Liver (tissue), 9 donors: Measurements from ENCODE around the gene RELN. TPM values are rescaled to one million over a fixed set of nuclear protein-coding genes. Genes with fewer than 3 reads are reported as not detected.

ENCODE experiments used
- DNase-seq: peaks from one replicate; pipeline ENCODE4 v3.0.0-alpha.2; 2017; ENCODE audit warnings: low spot score
- H3K27ac ChIP-seq, 2 donors: one replicate each; pipeline ENCODE4 v1.7.0; 2013; ENCODE audit warnings: inconsistent platforms in 2 of 2, low read length in 2 of 2, control low read depth in 1 of 2, low read depth in 1 of 2, mild to moderate bottlenecking in 1 of 2
- H3K27me3 ChIP-seq, 4 donors: one replicate each; pipeline versions ENCODE4 v1.6.1 to v1.7.0; 2013; ENCODE audit warnings: low read length in 3 of 4, inconsistent platforms in 1 of 4, mild to moderate bottlenecking in 1 of 4, moderate library complexity in 1 of 4; ENCODE audit not compliant: control insufficient read depth in 4 of 4, insufficient read depth in 4 of 4
- H3K36me3 ChIP-seq, 4 donors: one replicate each; pipeline versions ENCODE4 v1.6.1 to v1.7.0; 2013; ENCODE audit warnings: low read length in 3 of 4, mild to moderate bottlenecking in 3 of 4, low read depth in 1 of 4, moderate library complexity in 1 of 4; ENCODE audit not compliant: control insufficient read depth in 4 of 4, insufficient read depth in 3 of 4
- H3K4me1 ChIP-seq, 4 donors: one replicate each; pipeline versions ENCODE4 v1.6.1 to v1.7.0; 2013; ENCODE audit warnings: low read length in 3 of 4, mild to moderate bottlenecking in 3 of 4, moderate library complexity in 1 of 4; ENCODE audit not compliant: control insufficient read depth in 4 of 4, insufficient read depth in 4 of 4
- H3K4me3 ChIP-seq, 3 donors: one replicate each; pipeline versions ENCODE4 v1.6.1 to v1.7.0; 2013; ENCODE audit warnings: low read length in 3 of 3, control low read depth in 1 of 3, low read depth in 1 of 3, mild to moderate bottlenecking in 1 of 3
- H3K9ac ChIP-seq, 2 donors: one replicate each; pipeline ENCODE4 v1.7.0; 2013; ENCODE audit warnings: low read length in 2 of 2, mild to moderate bottlenecking in 2 of 2, moderate library complexity in 2 of 2, control low read depth in 1 of 2, low read depth in 1 of 2
- H3K9me3 ChIP-seq, 4 donors: one replicate each; pipeline versions ENCODE4 v1.6.1 to v1.7.0; 2013; ENCODE audit warnings: low read length in 3 of 4; ENCODE audit not compliant: control insufficient read depth in 4 of 4
- EGR1 ChIP-seq, 2 donors: IDR thresholded peaks; 2 replicates each; pipeline ENCODE4 v1.6.1; 2016 to 2018; ENCODE audit warnings: antibody characterized with exemption in 2 of 2, low read depth in 2 of 2
- FOXA1 ChIP-seq: IDR thresholded peaks from 2 replicates; pipeline ENCODE4 v1.6.1; 2016; ENCODE audit warnings: antibody characterized with exemption
- HNF4G ChIP-seq: IDR thresholded peaks from 2 replicates; pipeline ENCODE4 v1.6.1; 2016; ENCODE audit warnings: antibody characterized with exemption
- JUND ChIP-seq, 2 donors: IDR thresholded peaks; 2 replicates each; pipeline ENCODE4 v1.6.1; 2016; ENCODE audit warnings: antibody characterized with exemption in 2 of 2
- NR2F2 ChIP-seq: IDR thresholded peaks from 2 replicates; pipeline ENCODE4 v1.6.1; 2016; ENCODE audit warnings: antibody characterized with exemption
- RAD21 ChIP-seq, 2 donors: IDR thresholded peaks; 2 replicates each; pipeline ENCODE4 v1.6.1; 2016; ENCODE audit warnings: antibody characterized with exemption in 2 of 2, mild to moderate bottlenecking in 2 of 2
- RXRA ChIP-seq, 2 donors: IDR thresholded peaks; 2 replicates each; pipeline ENCODE4 v1.6.1; 2017 to 2018; ENCODE audit warnings: antibody characterized with exemption in 2 of 2, mild to moderate bottlenecking in 1 of 2
- SP1 ChIP-seq: IDR thresholded peaks from 2 replicates; pipeline ENCODE4 v1.6.1; 2018; ENCODE audit warnings: antibody characterized with exemption, mild to moderate bottlenecking
- YY1 ChIP-seq: IDR thresholded peaks from 2 replicates; pipeline ENCODE4 v1.6.1; 2016; ENCODE audit warnings: antibody characterized with exemption, mild to moderate bottlenecking
- WGBS: extraction: QIAGEN DNeasy Blood & Tissue Kit; methylation state at CpG from one replicate; pipeline ENCODE4 v1.1.7; 2013; 5-methylcytosine and 5-hydroxymethylcytosine counted together
- polyA plus RNA-seq, 2 donors: library from polyadenylated mRNA; stranded (reverse) in 1 of 2; unstranded in 1 of 2; fragments of 200-250 nt in 1 of 2; fragments of >200 nt in 1 of 2; fragmentation: Nextera tagmentation in 1 of 2; extraction: Ambion mirVana in 1 of 2; gene quantifications; one replicate each; pipeline versions ENCODE4 v1.2.1 to v1.2.3, GENCODE V29; 2013 to 2015
- total RNA-seq, 2 donors: library from RNA; depleted of rRNA; stranded (reverse); fragments of >200 nt; gene quantifications; one replicate each; pipeline ENCODE4 v1.2.3, GENCODE V29; 2014
- TF ChIP-seq, protein P1 (sequence below): IDR thresholded peaks from 2 replicates; pipeline ENCODE4 v1.6.1; 2016; ENCODE audit warnings: antibody characterized with exemption
- TF ChIP-seq, protein P2 (sequence below): IDR thresholded peaks from 2 replicates; pipeline ENCODE4 v1.6.1; 2016; ENCODE audit warnings: antibody characterized with exemption
- TF ChIP-seq, protein P3 (sequence below): fragments of 150-350 bp; IDR thresholded peaks from 2 replicates; pipeline ENCODE4 v1.5.1; 2017; ENCODE audit warnings: improper control_type of control experiment, low read depth, low read length; ENCODE audit not compliant: missing input control
- donor health status: healthy.
- donor health status: healthy.
- donor health status: healthy.
- donor health status: healthy.
- donor health status: healthy.

The RELN gene
- total and polyA plus RNA-seq, 4 donors, result 10.0 to 69.8 (median 28.4) TPM

DNA sequence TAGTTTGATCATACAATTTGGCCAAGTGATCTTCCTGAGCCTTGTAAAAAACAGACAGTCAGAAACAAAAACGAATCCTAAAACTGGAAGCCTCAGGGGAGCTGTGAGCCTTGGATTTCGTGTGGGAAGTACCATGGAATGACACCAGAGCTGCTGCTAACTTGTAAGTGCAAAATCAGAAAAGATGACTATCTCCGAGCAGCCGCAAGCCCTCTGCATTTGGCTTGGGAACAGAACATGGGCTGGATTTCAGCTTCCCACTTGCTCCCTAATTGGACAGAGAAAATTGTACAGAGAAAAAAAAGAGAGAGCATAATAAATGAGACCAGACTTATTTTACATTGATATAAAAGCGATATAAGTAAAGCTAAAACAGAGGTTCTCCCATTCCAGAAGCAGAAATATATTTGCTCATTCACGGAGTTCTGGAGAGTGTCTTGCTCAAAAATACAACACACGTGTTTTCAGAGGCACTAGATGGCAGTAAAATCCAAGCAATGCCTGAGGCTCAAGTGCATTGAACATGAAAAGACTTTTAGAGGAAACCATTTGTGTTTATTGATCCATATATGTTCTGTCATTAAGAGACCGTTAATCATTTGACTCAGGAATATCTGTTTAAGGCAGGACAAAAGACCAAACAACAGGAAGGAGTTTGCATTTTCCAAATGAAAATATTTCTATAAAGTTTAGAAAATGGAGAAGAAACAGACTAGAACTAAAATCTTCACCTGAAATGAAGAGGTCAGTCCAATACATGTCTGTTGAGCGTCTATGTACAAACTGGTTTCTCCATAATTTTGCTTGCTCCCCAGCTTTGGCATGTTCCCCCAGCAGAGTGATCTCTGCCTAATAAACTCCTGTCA lies 465.2 kb downstream of the RELN start:
- 41% methylated on average over 9 of the region's 9 CpGs for WGBS
- H3K9me3 ChIP-seq, result no peaks in the 10 kb centered on the region
- no peaks in the 10 kb centered on the region for H3K4me1 ChIP-seq
- no peaks in the 10 kb centered on the region for H3K27me3 ChIP-seq
- H3K36me3 ChIP-seq, result no peaks in the 10 kb centered on the region
- H3K27ac ChIP-seq, result no peak overlapping the region
- no peak for TF ChIP-seq FOXA1
- no peak for TF ChIP-seq JUND (IDR thresholded peaks at IDR 0.05)
- no peak for TF ChIP-seq RXRA (IDR thresholded peaks at IDR 0.05)
- TF ChIP-seq YY1, result no peak
- TF ChIP-seq, protein P1, sequence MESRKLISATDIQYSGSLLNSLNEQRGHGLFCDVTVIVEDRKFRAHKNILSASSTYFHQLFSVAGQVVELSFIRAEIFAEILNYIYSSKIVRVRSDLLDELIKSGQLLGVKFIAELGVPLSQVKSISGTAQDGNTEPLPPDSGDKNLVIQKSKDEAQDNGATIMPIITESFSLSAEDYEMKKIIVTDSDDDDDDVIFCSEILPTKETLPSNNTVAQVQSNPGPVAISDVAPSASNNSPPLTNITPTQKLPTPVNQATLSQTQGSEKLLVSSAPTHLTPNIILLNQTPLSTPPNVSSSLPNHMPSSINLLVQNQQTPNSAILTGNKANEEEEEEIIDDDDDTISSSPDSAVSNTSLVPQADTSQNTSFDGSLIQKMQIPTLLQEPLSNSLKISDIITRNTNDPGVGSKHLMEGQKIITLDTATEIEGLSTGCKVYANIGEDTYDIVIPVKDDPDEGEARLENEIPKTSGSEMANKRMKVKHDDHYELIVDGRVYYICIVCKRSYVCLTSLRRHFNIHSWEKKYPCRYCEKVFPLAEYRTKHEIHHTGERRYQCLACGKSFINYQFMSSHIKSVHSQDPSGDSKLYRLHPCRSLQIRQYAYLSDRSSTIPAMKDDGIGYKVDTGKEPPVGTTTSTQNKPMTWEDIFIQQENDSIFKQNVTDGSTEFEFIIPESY, result no peak
- TF ChIP-seq SP1, result no peak
- peak; percentile 78 to 81 for TF ChIP-seq RAD21 (IDR thresholded peaks at IDR 0.05)
- no peak for TF ChIP-seq NR2F2
- TF ChIP-seq, protein P2, sequence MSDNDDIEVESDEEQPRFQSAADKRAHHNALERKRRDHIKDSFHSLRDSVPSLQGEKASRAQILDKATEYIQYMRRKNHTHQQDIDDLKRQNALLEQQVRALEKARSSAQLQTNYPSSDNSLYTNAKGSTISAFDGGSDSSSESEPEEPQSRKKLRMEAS, result no peak
- TF ChIP-seq, protein P3, sequence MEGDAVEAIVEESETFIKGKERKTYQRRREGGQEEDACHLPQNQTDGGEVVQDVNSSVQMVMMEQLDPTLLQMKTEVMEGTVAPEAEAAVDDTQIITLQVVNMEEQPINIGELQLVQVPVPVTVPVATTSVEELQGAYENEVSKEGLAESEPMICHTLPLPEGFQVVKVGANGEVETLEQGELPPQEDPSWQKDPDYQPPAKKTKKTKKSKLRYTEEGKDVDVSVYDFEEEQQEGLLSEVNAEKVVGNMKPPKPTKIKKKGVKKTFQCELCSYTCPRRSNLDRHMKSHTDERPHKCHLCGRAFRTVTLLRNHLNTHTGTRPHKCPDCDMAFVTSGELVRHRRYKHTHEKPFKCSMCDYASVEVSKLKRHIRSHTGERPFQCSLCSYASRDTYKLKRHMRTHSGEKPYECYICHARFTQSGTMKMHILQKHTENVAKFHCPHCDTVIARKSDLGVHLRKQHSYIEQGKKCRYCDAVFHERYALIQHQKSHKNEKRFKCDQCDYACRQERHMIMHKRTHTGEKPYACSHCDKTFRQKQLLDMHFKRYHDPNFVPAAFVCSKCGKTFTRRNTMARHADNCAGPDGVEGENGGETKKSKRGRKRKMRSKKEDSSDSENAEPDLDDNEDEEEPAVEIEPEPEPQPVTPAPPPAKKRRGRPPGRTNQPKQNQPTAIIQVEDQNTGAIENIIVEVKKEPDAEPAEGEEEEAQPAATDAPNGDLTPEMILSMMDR, result peak; percentile 34
- no peak for TF ChIP-seq EGR1 (IDR thresholded peaks at IDR 0.05; ENCODE audit: low read depth in 2 of 2)
- no peak for DNase-seq
- H3K9ac ChIP-seq, result no peak overlapping the region
- H3K4me3 ChIP-seq, result no peak overlapping the region

DNA sequence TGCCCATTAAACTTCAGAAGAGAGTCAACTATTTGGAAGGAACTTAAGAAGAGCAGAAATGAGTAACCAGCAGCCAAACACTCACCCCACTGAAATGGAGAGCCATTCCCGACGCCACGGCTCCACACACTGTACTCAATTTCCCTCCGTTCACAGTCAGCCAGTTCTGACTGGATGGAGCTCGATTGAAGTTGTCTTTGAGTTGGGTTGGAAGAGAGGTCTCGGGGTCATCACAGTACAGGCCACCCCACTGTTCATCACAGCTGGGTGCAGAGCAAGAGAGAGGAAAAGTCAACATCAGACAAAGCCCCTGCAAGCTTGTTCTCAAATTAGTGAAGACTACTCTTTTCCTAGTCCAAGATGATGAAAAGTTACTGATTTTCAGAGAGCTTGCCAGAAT lies 467.5 kb downstream of the RELN start:
- DNase-seq, result no peak
- TF ChIP-seq EGR1 (IDR thresholded peaks at IDR 0.05; ENCODE audit: low read depth in 2 of 2) (no peak), RAD21 (IDR thresholded peaks at IDR 0.05) (no peak), HNF4G (no peak), YY1 (no peak), RXRA (IDR thresholded peaks at IDR 0.05) (no peak)
- TF ChIP-seq, protein P2, result no peak
- TF ChIP-seq, protein P1, result no peak
- Histone ChIP-seq H3K36me3 (peaks cover 0 to 2% (median 0%) of the 10 kb centered on the region in 4 donors), H3K9me3 (no peaks in the 10 kb centered on the region), H3K9ac (no peak overlapping the region), H3K27me3 (no peaks in the 10 kb centered on the region), H3K27ac (no peak overlapping the region), H3K4me3 (no peak overlapping the region), H3K4me1 (no peaks in the 10 kb centered on the region)
- 79% methylated on average over 6 of the region's 6 CpGs for WGBS
